H9 (cell line): ENCODE measurements around the gene PCNX2. TPM values are rescaled to one million over a fixed set of nuclear protein-coding genes. Genes with fewer than 3 reads are reported as not detected.

Source experiments
- DNase-seq: peaks from one replicate; pipeline ENCODE4 v3.0.0-alpha.2; 2017
- H2AFZ ChIP-seq: one replicate; pipeline ENCODE4 v1.6.1; 2013; ENCODE audit warnings: mild to moderate bottlenecking, low read length, control low read depth, moderate library complexity
- H2AK5ac ChIP-seq: 2 replicates; pipeline ENCODE4 v1.6.1; 2013; ENCODE audit warnings: low read length, control low read depth, mixed read lengths; ENCODE audit not compliant: insufficient read length
- H2BK120ac ChIP-seq: one replicate; pipeline ENCODE4 v1.6.1; 2013; ENCODE audit warnings: low read depth, mild to moderate bottlenecking, low read length, control low read depth, inconsistent platforms; ENCODE audit not compliant: poor library complexity, severe bottlenecking
- H2BK12ac ChIP-seq: 2 replicates; pipeline ENCODE4 v1.6.1; 2013; ENCODE audit warnings: low read length, control low read depth, mixed read lengths, low read depth; ENCODE audit not compliant: insufficient read length
- H2BK15ac ChIP-seq: 2 replicates; pipeline ENCODE4 v1.6.1; 2013; ENCODE audit warnings: low read depth, low read length, control low read depth
- H2BK20ac ChIP-seq: one replicate; pipeline ENCODE4 v1.6.1; 2013; ENCODE audit warnings: low read depth, mild to moderate bottlenecking, low read length, control low read depth, inconsistent platforms; ENCODE audit not compliant: poor library complexity, severe bottlenecking
- H2BK5ac ChIP-seq: 2 replicates; pipeline ENCODE4 v1.6.1; 2013; ENCODE audit warnings: low read length, control low read depth, mixed read lengths; ENCODE audit not compliant: insufficient read length
- H3K14ac ChIP-seq: 2 replicates; pipeline ENCODE4 v1.6.1; 2013; ENCODE audit warnings: low read length, control low read depth; ENCODE audit not compliant: insufficient read depth
- H3K18ac ChIP-seq: 2 replicates; pipeline ENCODE4 v1.6.1; 2013; ENCODE audit warnings: low read depth, mild to moderate bottlenecking, mixed read lengths, low read length, control low read depth; ENCODE audit not compliant: insufficient read length
- H3K23ac ChIP-seq: 2 replicates; pipeline ENCODE4 v1.6.1; 2013; ENCODE audit warnings: low read length, control low read depth, mixed read lengths, low read depth; ENCODE audit not compliant: insufficient read length
- H3K23me2 ChIP-seq: 2 replicates; pipeline ENCODE4 v1.6.1; 2013; ENCODE audit warnings: low read depth, mild to moderate bottlenecking, mixed read lengths, low read length, control low read depth; ENCODE audit not compliant: insufficient read length, poor library complexity, severe bottlenecking
- H3K27ac ChIP-seq: 2 replicates; pipeline ENCODE4 v1.5.1; 2013; ENCODE audit warnings: low read length, control low read depth, mixed read lengths, low read depth; ENCODE audit not compliant: insufficient read length
- H3K27me3 ChIP-seq: 2 replicates; pipeline ENCODE4 v1.6.1; 2013; ENCODE audit warnings: low read length, control low read depth, inconsistent platforms; ENCODE audit not compliant: insufficient read depth
- H3K4ac ChIP-seq: 2 replicates; pipeline ENCODE4 v1.6.1; 2013; ENCODE audit warnings: low read depth, mild to moderate bottlenecking, control low read depth, inconsistent platforms, low read length, moderate library complexity
- H3K4me1 ChIP-seq: 2 replicates; pipeline ENCODE4 v1.6.1; 2013; ENCODE audit warnings: low read length, control low read depth, inconsistent platforms; ENCODE audit not compliant: insufficient read depth
- H3K4me2 ChIP-seq: 2 replicates; pipeline ENCODE4 v1.6.1; 2013; ENCODE audit warnings: low read length, control low read depth, mixed read lengths; ENCODE audit not compliant: insufficient read length, insufficient read depth
- H3K56ac ChIP-seq: 2 replicates; pipeline ENCODE4 v1.6.1; 2013; ENCODE audit warnings: low read depth, mild to moderate bottlenecking, mixed read lengths, low read length, control low read depth; ENCODE audit not compliant: insufficient read length
- H3K79me1 ChIP-seq: 2 replicates; pipeline ENCODE4 v1.6.1; 2013; ENCODE audit warnings: low read depth, mild to moderate bottlenecking, moderate library complexity, low read length, control low read depth, inconsistent platforms; ENCODE audit not compliant: insufficient read depth, poor library complexity, severe bottlenecking
- H3K79me2 ChIP-seq: 2 replicates; pipeline ENCODE4 v1.6.1; 2013; ENCODE audit warnings: low read length, control low read depth, inconsistent platforms; ENCODE audit not compliant: insufficient read depth
- H3K9ac ChIP-seq: 2 replicates; pipeline ENCODE4 v1.6.1; 2013; ENCODE audit warnings: low read length, control low read depth, mixed read lengths; ENCODE audit not compliant: insufficient read length; ENCODE audit errors: extremely low read depth
- H3K9me3 ChIP-seq: one replicate; pipeline ENCODE4 v1.6.1; 2013; ENCODE audit warnings: low read depth, low read length, inconsistent platforms; ENCODE audit not compliant: control insufficient read depth
- H3T11ph ChIP-seq: one replicate; pipeline ENCODE4 v1.6.1; 2013; ENCODE audit warnings: mild to moderate bottlenecking, low read length, control low read depth, inconsistent platforms
- H4K20me1 ChIP-seq: one replicate; pipeline ENCODE4 v1.6.1; 2013; ENCODE audit not compliant: control insufficient read depth, insufficient read length, insufficient read depth
- H4K5ac ChIP-seq: 2 replicates; pipeline ENCODE4 v1.6.1; 2013; ENCODE audit warnings: low read depth, mild to moderate bottlenecking, mixed read lengths, low read length, control low read depth; ENCODE audit not compliant: insufficient read length
- H4K8ac ChIP-seq: replicated peaks from 2 replicates; pipeline ENCODE4 v1.6.1; 2013; ENCODE audit warnings: low read length, control low read depth, mixed read lengths, low read depth; ENCODE audit not compliant: insufficient read length
- H4K91ac ChIP-seq: 2 replicates; pipeline ENCODE4 v1.6.1; 2013; ENCODE audit warnings: low read depth, mild to moderate bottlenecking, moderate library complexity, mixed read lengths, low read length, control low read depth; ENCODE audit not compliant: insufficient read length
- H3K27ac Mint-ChIP-seq, 3 experiments: 2 replicates in 2 of 3; 3 replicates in 1 of 3; pipeline ENCODE4 v1.8.0; 2020 to 2021; ENCODE audit warnings: mixed read lengths in 3 of 3, mild to moderate bottlenecking in 1 of 3, moderate library complexity in 1 of 3
- H3K27me3 Mint-ChIP-seq: 2 replicates; pipeline ENCODE4 v1.8.0; 2021; ENCODE audit warnings: low read depth, mild to moderate bottlenecking, moderate library complexity, mixed read lengths
- H3K36me3 Mint-ChIP-seq, 3 experiments: 2 replicates in 2 of 3; 3 replicates in 1 of 3; pipeline ENCODE4 v1.8.0; 2020 to 2021; ENCODE audit warnings: low read depth in 3 of 3, mixed read lengths in 3 of 3; ENCODE audit not compliant: insufficient read depth in 1 of 3
- H3K4me1 Mint-ChIP-seq, 2 experiments: 2 replicates each; pipeline ENCODE4 v1.8.0; 2020; ENCODE audit warnings: mixed read lengths in 2 of 2
- H3K4me3 Mint-ChIP-seq, 2 experiments: 2 replicates in 1 of 2; 3 replicates in 1 of 2; pipeline ENCODE4 v1.8.0; 2020 to 2021; ENCODE audit warnings: mild to moderate bottlenecking in 2 of 2, mixed read lengths in 2 of 2, moderate library complexity in 1 of 2
- H3K9me3 Mint-ChIP-seq, 2 experiments: 2 replicates in 1 of 2; 3 replicates in 1 of 2; pipeline ENCODE4 v1.8.0; 2020; ENCODE audit warnings: mild to moderate bottlenecking in 2 of 2, mixed read lengths in 2 of 2, moderate library complexity in 1 of 2
- WGBS: extraction: QIAGEN DNeasy Blood & Tissue Kit; methylation state at CpG from one replicate; pipeline ENCODE4 v1.1.7; 2013; ENCODE audit warnings: missing lambda C conversion rate, low lambda C conversion rate, mixed read lengths; ENCODE audit not compliant: insufficient read length; ENCODE audit errors: extremely low coverage; 5-methylcytosine and 5-hydroxymethylcytosine counted together
- total RNA-seq: library from RNA; stranded (reverse); gene quantifications from 2 replicates; pipeline ENCODE4 v1.2.1, GENCODE V29; 2021
- TF ChIP-seq, protein P1 (sequence below): fragments of 200-600 bp; sonication (generic); conservative IDR thresholded peaks from 3 replicates; pipeline ENCODE4 v1.8.0; 2021; ENCODE audit warnings: antibody characterized with exemption, mild to moderate bottlenecking

Gene PCNX2
- total RNA-seq, 1 experiment from 2014 or later: 45.1 TPM

DNA sequence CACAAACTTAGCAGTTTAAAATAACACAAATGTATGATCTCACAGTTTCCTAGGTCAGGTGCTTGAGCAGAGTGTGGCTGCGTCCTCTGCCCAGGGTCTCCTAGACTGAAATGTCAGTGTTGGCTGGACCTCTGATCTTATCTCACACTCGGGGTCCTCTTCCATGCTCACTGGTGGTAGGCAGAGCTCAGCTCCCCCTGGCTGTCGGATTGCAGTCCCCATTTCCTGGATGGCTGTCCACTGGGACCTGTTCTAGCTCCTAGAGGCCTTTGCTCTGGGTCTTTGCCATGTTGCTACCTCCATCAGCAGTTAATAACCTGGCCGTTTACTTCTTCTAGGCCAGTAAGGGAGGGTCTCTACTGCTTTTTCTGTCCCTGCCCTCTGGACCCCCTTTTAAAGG, 107.5 kb downstream of the PCNX2 start:
- Histone ChIP-seq H2AK5ac (no peak overlapping the region), H3K27ac (no peak overlapping the region), H2AFZ (no peak overlapping the region), H2BK20ac (no peak overlapping the region), H4K20me1 (no peaks in the 10 kb centered on the region), H2BK12ac (no peak overlapping the region), H3K9ac (no peak overlapping the region), H3K14ac (no peak overlapping the region), H3K4me2 (no peak overlapping the region), H2BK120ac (no peak overlapping the region), H2BK5ac (no peak overlapping the region), H4K8ac (no peak overlapping the region), H3K79me2 (no peaks in the 10 kb centered on the region), H3K23ac (no peak overlapping the region), H3K56ac (no peak overlapping the region), H3K4me1 (no peaks in the 10 kb centered on the region), H4K5ac (no peak overlapping the region), H4K91ac (no peak overlapping the region), H2BK15ac (no peak overlapping the region), H3K9me3 (no peaks in the 10 kb centered on the region), H3K4ac (no peak overlapping the region), H3K27me3 (no peaks in the 10 kb centered on the region), H3T11ph (no peak overlapping the region), H3K18ac (no peak overlapping the region), H3K79me1 (no peaks in the 10 kb centered on the region), H3K23me2 (no peaks in the 10 kb centered on the region)
- Mint-ChIP-seq H3K27me3 (no peaks in the 10 kb centered on the region), H3K4me1 (peaks cover 6 to 14% of the 10 kb centered on the region in 2 experiments; a peak in 3 of 4 replicates), H3K9me3 (no peaks in the 10 kb centered on the region), H3K4me3 (no peak overlapping the region), H3K36me3 (peaks cover 17 to 32% (median 18%) of the 10 kb centered on the region in 3 experiments; a peak in 6 of 7 replicates), H3K27ac (peak overlapping the region in 2 of 3 experiments; percentile 9 to 15; a peak in 1 of 7 replicates)
- no CpG with 5 or more reads among the region's 4 CpGs for WGBS
- DNase-seq: no peak
- TF ChIP-seq, protein P1, sequence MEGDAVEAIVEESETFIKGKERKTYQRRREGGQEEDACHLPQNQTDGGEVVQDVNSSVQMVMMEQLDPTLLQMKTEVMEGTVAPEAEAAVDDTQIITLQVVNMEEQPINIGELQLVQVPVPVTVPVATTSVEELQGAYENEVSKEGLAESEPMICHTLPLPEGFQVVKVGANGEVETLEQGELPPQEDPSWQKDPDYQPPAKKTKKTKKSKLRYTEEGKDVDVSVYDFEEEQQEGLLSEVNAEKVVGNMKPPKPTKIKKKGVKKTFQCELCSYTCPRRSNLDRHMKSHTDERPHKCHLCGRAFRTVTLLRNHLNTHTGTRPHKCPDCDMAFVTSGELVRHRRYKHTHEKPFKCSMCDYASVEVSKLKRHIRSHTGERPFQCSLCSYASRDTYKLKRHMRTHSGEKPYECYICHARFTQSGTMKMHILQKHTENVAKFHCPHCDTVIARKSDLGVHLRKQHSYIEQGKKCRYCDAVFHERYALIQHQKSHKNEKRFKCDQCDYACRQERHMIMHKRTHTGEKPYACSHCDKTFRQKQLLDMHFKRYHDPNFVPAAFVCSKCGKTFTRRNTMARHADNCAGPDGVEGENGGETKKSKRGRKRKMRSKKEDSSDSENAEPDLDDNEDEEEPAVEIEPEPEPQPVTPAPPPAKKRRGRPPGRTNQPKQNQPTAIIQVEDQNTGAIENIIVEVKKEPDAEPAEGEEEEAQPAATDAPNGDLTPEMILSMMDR: no peak; the same call in 2 of the 3 replicates
